IMR-90 (cell line): Measurements from ENCODE around the gene LRRN2. TPM values are rescaled to one million over a fixed set of nuclear protein-coding genes. Genes with fewer than 3 reads are reported as not detected.

Source experiments
- ATAC-seq: fragments of 200-7000 bp; cut with Tn5 transposase; 2 replicates; pipeline ENCODE4 v1.9.1; 2020; ENCODE audit warnings: low read depth, mild to moderate bottlenecking, moderate library complexity
- BruUV-seq: library from RNA; stranded (reverse); fragments of 400-500 nt; replicated peaks from 2 replicates; lab custom pipeline; 2021; lab: Mats Ljungman, UMichigan
- CTCF ChIA-PET: fragments of 300-600 bp; formaldehyde crosslinking; extraction: SDS; loops from one replicate; lab custom pipeline; 2021; ENCODE audit warnings: antibody characterized with exemption; lab: Yijun Ruan, JAX
- POLR2A ChIA-PET: fragments of 300-600 bp; sonication (Branson Sonifier 250); formaldehyde crosslinking; loops from one replicate; lab custom pipeline; 2022; ENCODE audit warnings: antibody characterized with exemption; ENCODE audit not compliant: unreplicated experiment; lab: Charles Lee
- DNase-seq: peaks from one replicate; pipeline ENCODE4 v3.0.0; 2013
- H2AFZ ChIP-seq: replicated peaks from 2 replicates; pipeline ENCODE3; 2013; ENCODE audit warnings: low read length, mild to moderate bottlenecking; ENCODE audit not compliant: poor library complexity
- H2AK5ac ChIP-seq: 2 replicates; pipeline ENCODE4 v1.6.1; 2013; ENCODE audit warnings: low read depth, low read length, inconsistent platforms
- H2AK9ac ChIP-seq: replicated peaks from 2 replicates; pipeline ENCODE3; 2013; ENCODE audit warnings: mild to moderate bottlenecking, low read depth, low read length, moderate library complexity; ENCODE audit not compliant: poor library complexity
- H2BK120ac ChIP-seq: 2 replicates; pipeline ENCODE4 v1.6.1; 2013; ENCODE audit warnings: low read depth, low read length, inconsistent platforms
- H2BK15ac ChIP-seq: 3 replicates; pipeline ENCODE4 v1.6.1; 2013; ENCODE audit warnings: low read depth, low read length, inconsistent platforms
- H2BK20ac ChIP-seq: 2 replicates; pipeline ENCODE4 v1.6.1; 2013; ENCODE audit warnings: low read depth, mild to moderate bottlenecking, inconsistent platforms, low read length, moderate library complexity
- H2BK5ac ChIP-seq: 2 replicates; pipeline ENCODE4 v1.6.1; 2013; ENCODE audit warnings: mild to moderate bottlenecking, low read depth, low read length, inconsistent platforms; ENCODE audit not compliant: poor library complexity, severe bottlenecking
- H3K14ac ChIP-seq: replicated peaks from 2 replicates; pipeline ENCODE4 v1.6.1; 2013; ENCODE audit warnings: low read depth, low read length, inconsistent platforms
- H3K18ac ChIP-seq: 2 replicates; pipeline ENCODE4 v1.6.1; 2013; ENCODE audit warnings: low read depth, low read length, control low read depth
- H3K23ac ChIP-seq: 2 replicates; pipeline ENCODE4 v1.6.1; 2013; ENCODE audit warnings: low read depth, low read length, inconsistent platforms
- H3K27ac ChIP-seq: 2 replicates; pipeline ENCODE4 v1.5.1; 2013; ENCODE audit warnings: mild to moderate bottlenecking, control low read depth, low read length; ENCODE audit not compliant: insufficient read depth
- H3K27me3 ChIP-seq: 2 replicates; pipeline ENCODE4 v1.6.1; 2013; ENCODE audit warnings: low read length; ENCODE audit not compliant: control insufficient read depth, insufficient read depth
- H3K36me3 ChIP-seq: 2 replicates; pipeline ENCODE4 v1.6.1; 2013; ENCODE audit warnings: low read length, mixed read lengths; ENCODE audit not compliant: control insufficient read depth, insufficient read depth
- H3K4ac ChIP-seq: 2 replicates; pipeline ENCODE4 v1.6.1; 2013; ENCODE audit warnings: low read depth, low read length, inconsistent platforms
- H3K4me1 ChIP-seq: 2 replicates; pipeline ENCODE4 v1.6.1; 2013; ENCODE audit warnings: low read length, mixed read lengths; ENCODE audit not compliant: control insufficient read depth, insufficient read depth
- H3K4me2 ChIP-seq: 2 replicates; pipeline ENCODE4 v1.6.1; 2013; ENCODE audit warnings: low read depth, mild to moderate bottlenecking, control low read depth, low read length, moderate library complexity
- H3K4me3 ChIP-seq: 2 replicates; pipeline ENCODE4 v1.5.1; 2013; ENCODE audit warnings: low read depth, mild to moderate bottlenecking, control low read depth, low read length, moderate library complexity; ENCODE audit not compliant: insufficient read depth
- H3K56ac ChIP-seq: 2 replicates; pipeline ENCODE4 v1.6.1; 2013; ENCODE audit warnings: low read length, inconsistent platforms; ENCODE audit not compliant: insufficient read depth; ENCODE audit errors: extremely low read depth
- H3K79me1 ChIP-seq, 2 experiments: 2 replicates each; pipeline ENCODE4 v1.6.1; 2013; ENCODE audit warnings: low read length in 2 of 2, inconsistent platforms in 1 of 2, low read depth in 1 of 2
- H3K9ac ChIP-seq: 2 replicates; pipeline ENCODE4 v1.6.1; 2013; ENCODE audit warnings: low read depth, low read length, control low read depth
- H3K9me1 ChIP-seq: 2 replicates; pipeline ENCODE4 v1.6.1; 2013; ENCODE audit warnings: low read length, inconsistent platforms; ENCODE audit not compliant: insufficient read depth
- H3K9me3 ChIP-seq: 2 replicates; pipeline ENCODE4 v1.6.1; 2013; ENCODE audit warnings: low read length; ENCODE audit not compliant: control insufficient read depth, insufficient read depth
- H4K20me1 ChIP-seq: 2 replicates; pipeline ENCODE4 v1.6.1; 2013; ENCODE audit warnings: low read length, inconsistent platforms; ENCODE audit not compliant: insufficient read depth
- H4K5ac ChIP-seq: 2 replicates; pipeline ENCODE4 v1.6.1; 2013; ENCODE audit warnings: mild to moderate bottlenecking, low read depth, low read length, control low read depth
- H4K8ac ChIP-seq, 2 experiments: 2 replicates each; pipeline ENCODE4 v1.6.1; 2013; ENCODE audit warnings: low read depth in 2 of 2, low read length in 2 of 2, control low read depth in 1 of 2, inconsistent platforms in 1 of 2
- H4K91ac ChIP-seq: 2 replicates; pipeline ENCODE4 v1.6.1; 2013; ENCODE audit warnings: low read depth, low read length, inconsistent platforms; ENCODE audit not compliant: insufficient read depth
- BHLHE40 ChIP-seq: fragments of 150-350 bp; IDR thresholded peaks from 2 replicates; pipeline ENCODE4 v1.6.1; 2016; ENCODE audit warnings: mild to moderate bottlenecking, low read depth, low read length
- CEBPB ChIP-seq: IDR thresholded peaks from 2 replicates; pipeline ENCODE4 v1.6.1; 2012; ENCODE audit warnings: low read depth, low read length, improper control_type of control experiment
- CHD1 ChIP-seq: IDR thresholded peaks from 2 replicates; pipeline ENCODE4 v1.6.1; 2012; ENCODE audit warnings: low read depth, low read length, improper control_type of control experiment
- CTCF ChIP-seq: conservative IDR thresholded peaks from 2 replicates; pipeline ENCODE4 v1.5.1; 2012; ENCODE audit warnings: mild to moderate bottlenecking, low read depth, low read length, improper control_type of control experiment
- ELK1 ChIP-seq: fragments of 150-350 bp; IDR thresholded peaks from 2 replicates; pipeline ENCODE4 v1.6.1; 2016; ENCODE audit warnings: low read depth, mild to moderate bottlenecking, low read length, moderate library complexity, borderline replicate concordance
- FOS ChIP-seq: fragments of 150-350 bp; IDR thresholded peaks from 2 replicates; pipeline ENCODE4 v1.6.1; 2016; ENCODE audit warnings: low read depth, low read length
- MAFK ChIP-seq: IDR thresholded peaks from 2 replicates; pipeline ENCODE4 v1.6.1; 2012; ENCODE audit warnings: low read depth, low read length, improper control_type of control experiment
- MAZ ChIP-seq: IDR thresholded peaks from 2 replicates; pipeline ENCODE4 v1.6.1; 2012; ENCODE audit warnings: low read depth, mild to moderate bottlenecking, low read length, improper control_type of control experiment, moderate library complexity, borderline replicate concordance
- MXI1 ChIP-seq: IDR thresholded peaks from 2 replicates; pipeline ENCODE4 v1.6.1; 2012; ENCODE audit warnings: low read depth, mild to moderate bottlenecking, low read length, moderate library complexity, borderline replicate concordance
- POLR2A ChIP-seq: IDR thresholded peaks from 2 replicates; pipeline ENCODE4 v1.6.1; 2012; ENCODE audit warnings: mild to moderate bottlenecking, low read depth, low read length
- RAD21 ChIP-seq: IDR thresholded peaks from 2 replicates; pipeline ENCODE4 v1.6.1; 2012; ENCODE audit warnings: low read length, improper control_type of control experiment
- RCOR1 ChIP-seq: IDR thresholded peaks from 2 replicates; pipeline ENCODE4 v1.6.1; 2012; ENCODE audit warnings: mild to moderate bottlenecking, low read length, improper control_type of control experiment; ENCODE audit not compliant: insufficient replicate concordance
- RFX5 ChIP-seq: IDR thresholded peaks from 2 replicates; pipeline ENCODE4 v1.8.0; 2012; ENCODE audit warnings: low read depth, mild to moderate bottlenecking, low read length, moderate library complexity
- SMC3 ChIP-seq: fragments of 150-350 bp; IDR thresholded peaks from 2 replicates; pipeline ENCODE4 v1.6.1; 2016; ENCODE audit warnings: low read depth, mild to moderate bottlenecking, antibody characterized with exemption, low read length, moderate library complexity
- USF2 ChIP-seq: fragments of 150-350 bp; IDR thresholded peaks from 2 replicates; pipeline ENCODE4 v1.6.1; 2017; ENCODE audit warnings: mild to moderate bottlenecking, antibody characterized with exemption, low read length, low read depth
- WGBS, 2 experiments: methylation state at CpG; one replicate each; pipeline versions ENCODE4 v1.1.5 to v1.1.7; 2013; ENCODE audit warnings: missing lambda C conversion rate in 2 of 2; ENCODE audit not compliant: insufficient read length in 1 of 2; ENCODE audit errors: extremely low coverage in 2 of 2; 5-methylcytosine and 5-hydroxymethylcytosine counted together
- dilution Hi-C: fragments of 300-500 bp; cut with HindIII; formaldehyde crosslinking; loops from one replicate; pipeline ENCODE4 v1.14.3; 2018; ENCODE audit warnings: low sequenced_read_pairs; ENCODE audit not compliant: unreplicated experiment
- in situ Hi-C: fragments of 300-500 bp; cut with MboI; formaldehyde crosslinking; loops from 3 replicates; pipeline ENCODE4 v1.14.3; 2019; ENCODE audit warnings: low sequenced_read_pairs, inconsistent platforms, mixed read lengths
- intact Hi-C: fragments of 100-400 bp; cut with micrococcal nuclease; formaldehyde crosslinking; loops from 2 replicates; pipeline ENCODE4 v1.10.0; 2022
- polyA plus RNA-seq, 3 experiments: library from polyadenylated mRNA; depleted of rRNA; stranded (reverse); fragments of >200 nt; gene quantifications; 2 replicates each; pipeline ENCODE4 v1.2.3, GENCODE V29; 2012; ENCODE audit warnings: low replicate concordance in 1 of 3
- total RNA-seq: library from RNA; depleted of rRNA; stranded (reverse); fragments of >200 nt; gene quantifications from 2 replicates; pipeline ENCODE4 v1.2.3, GENCODE V29; 2012

The LRRN2 gene
- total and polyA plus RNA-seq, 2 of the 4 experiments (the other 2 are of a cell fraction): not detected

- no peak overlapping the region for H3K4ac ChIP-seq
- no peak overlapping the region for H2AFZ ChIP-seq
- peaks cover 14% of the 10 kb centered on the region for H3K27me3 ChIP-seq
- no peak overlapping the region for H3K23ac ChIP-seq
- no peak overlapping the region for H3K56ac ChIP-seq
- dilution Hi-C loops: no loop called here
- no peak overlapping the region for H3K9ac ChIP-seq
- H2BK15ac ChIP-seq: no peak overlapping the region
- H4K91ac ChIP-seq: no peak overlapping the region
- H2AK9ac ChIP-seq: no peak overlapping the region
- H4K8ac ChIP-seq: no peak overlapping the region
- no peak overlapping the region for H2BK20ac ChIP-seq
- no peak for ATAC-seq
- CTCF ChIA-PET: no interaction called here
- no peak overlapping the region for H3K4me3 ChIP-seq
- H3K4me1 ChIP-seq: no peaks in the 10 kb centered on the region
- no peaks in the 10 kb centered on the region for H4K20me1 ChIP-seq
- no CpG with 5 or more reads among the region's 5 CpGs for WGBS, 2 experiments
- intact Hi-C loops: no loop called here
- H3K14ac ChIP-seq: no peak overlapping the region
- H3K9me3 ChIP-seq: no peaks in the 10 kb centered on the region
- H3K36me3 ChIP-seq: no peaks in the 10 kb centered on the region
- in situ Hi-C loops: no loop called here
- no peak overlapping the region for H3K27ac ChIP-seq
- H4K5ac ChIP-seq: no peak overlapping the region
- DNase-seq: no peak
- H3K18ac ChIP-seq: no peak overlapping the region
- BruUV-seq: no TSS peak
- no peak for TF ChIP-seq FOS
- no peak for TF ChIP-seq SMC3
- TF ChIP-seq CHD1: no peak
- TF ChIP-seq BHLHE40: no peak
- no peak for TF ChIP-seq RFX5
- TF ChIP-seq MAZ: no peak
- no peak for TF ChIP-seq RAD21
- no peak for TF ChIP-seq CTCF
- TF ChIP-seq MAFK: no peak
- no peak for TF ChIP-seq USF2
- TF ChIP-seq POLR2A: no peak
- no peak for TF ChIP-seq RCOR1
- TF ChIP-seq CEBPB: no peak
- no peak for TF ChIP-seq MXI1
- no peak for TF ChIP-seq ELK1
- POLR2A ChIA-PET: no interaction called here
- no peak overlapping the region for H2BK5ac ChIP-seq
- H3K79me1 ChIP-seq: no peaks in the 10 kb centered on the region
- no peak overlapping the region for H2AK5ac ChIP-seq
- no peak overlapping the region for H2BK120ac ChIP-seq
- no peaks in the 10 kb centered on the region for H3K9me1 ChIP-seq
- no peak overlapping the region for H3K4me2 ChIP-seq
These were observed 12.4 kb upstream of the LRRN2 start for GRCh38 chr1:204697893-204698292.
